NCI-H526 (cell line): Measurements from ENCODE around the gene PRSS33.
A peak's percentile ranks its signal among the peaks of the same experiment; 100 is the strongest.

Source experiments
- DNase-seq, 2 experiments: peaks; one replicate each; lab custom pipeline; 2025; lab: John Stamatoyannopoulos, UW

Gene PRSS33

DNA sequence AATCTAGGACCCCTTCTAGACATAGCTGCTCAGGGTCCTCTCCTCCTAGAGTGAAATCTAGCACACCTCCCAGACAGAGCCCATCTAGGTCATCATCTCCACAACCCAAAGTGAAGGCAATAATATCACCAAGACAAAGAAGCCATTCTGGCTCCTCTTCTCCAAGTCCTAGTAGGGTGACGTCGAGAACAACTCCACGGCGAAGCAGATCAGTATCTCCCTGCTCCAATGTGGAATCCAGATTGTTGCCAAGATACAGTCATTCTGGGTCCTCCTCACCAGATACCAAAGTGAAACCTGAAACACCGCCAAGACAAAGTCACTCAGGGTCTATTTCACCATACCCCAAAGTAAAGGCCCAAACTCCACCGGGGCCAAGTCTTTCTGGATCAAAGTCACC lies 24.2 kb downstream of the PRSS33 start:
- no peak for DNase-seq

DNA sequence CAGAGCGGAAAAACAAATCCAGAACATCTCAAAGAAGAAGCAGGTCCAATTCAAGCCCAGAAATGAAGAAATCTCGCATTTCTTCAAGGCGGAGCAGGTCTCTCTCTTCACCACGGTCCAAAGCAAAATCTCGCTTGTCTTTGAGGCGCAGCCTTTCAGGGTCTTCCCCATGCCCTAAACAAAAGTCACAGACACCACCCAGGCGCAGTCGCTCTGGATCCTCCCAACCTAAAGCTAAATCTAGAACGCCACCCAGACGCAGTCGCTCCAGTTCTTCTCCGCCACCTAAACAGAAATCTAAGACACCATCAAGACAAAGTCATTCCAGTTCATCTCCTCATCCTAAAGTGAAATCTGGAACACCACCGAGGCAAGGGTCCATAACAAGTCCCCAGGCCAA lies 24.6 kb downstream of the PRSS33 start:
- no peak for DNase-seq

DNA sequence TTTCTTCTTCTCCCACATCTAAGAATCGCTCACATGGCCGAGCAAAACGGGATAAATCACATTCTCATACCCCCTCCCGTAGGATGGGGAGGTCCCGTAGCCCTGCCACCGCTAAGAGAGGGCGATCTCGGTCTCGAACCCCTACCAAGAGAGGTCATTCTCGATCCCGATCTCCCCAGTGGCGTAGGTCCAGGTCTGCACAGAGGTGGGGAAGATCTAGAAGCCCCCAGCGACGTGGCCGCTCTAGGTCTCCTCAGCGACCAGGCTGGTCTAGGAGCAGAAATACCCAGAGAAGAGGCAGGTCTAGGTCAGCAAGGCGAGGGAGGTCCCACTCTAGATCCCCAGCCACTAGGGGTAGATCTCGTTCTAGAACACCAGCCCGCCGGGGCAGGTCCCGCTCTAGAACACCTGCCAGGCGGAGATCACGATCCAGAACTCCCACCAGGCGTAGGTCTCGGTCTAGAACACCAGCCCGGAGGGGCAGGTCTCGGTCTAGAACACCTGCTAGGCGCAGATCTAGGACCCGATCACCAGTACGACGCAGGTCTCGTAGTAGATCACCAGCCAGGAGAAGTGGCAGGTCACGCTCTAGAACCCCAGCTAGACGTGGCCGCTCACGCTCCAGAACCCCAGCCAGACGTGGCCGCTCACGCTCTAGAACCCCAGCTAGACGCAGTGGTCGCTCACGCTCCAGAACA lies 25.3 kb downstream of the PRSS33 start:
- no peak for DNase-seq

DNA sequence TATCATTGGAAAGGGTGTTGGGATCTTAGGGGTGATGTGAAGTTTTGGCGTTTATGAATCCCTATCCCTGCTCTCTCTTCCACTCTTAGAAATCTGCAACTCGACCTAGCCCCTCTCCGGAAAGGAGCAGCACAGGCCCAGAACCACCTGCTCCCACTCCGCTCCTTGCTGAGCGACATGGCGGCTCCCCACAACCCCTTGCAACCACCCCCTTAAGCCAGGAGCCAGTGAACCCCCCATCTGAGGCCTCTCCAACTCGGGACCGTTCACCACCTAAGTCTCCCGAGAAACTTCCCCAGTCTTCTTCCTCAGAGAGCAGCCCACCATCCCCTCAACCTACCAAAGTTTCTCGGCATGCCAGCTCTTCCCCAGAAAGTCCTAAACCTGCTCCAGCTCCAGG lies 25.9 kb downstream of the PRSS33 start:
- DNase-seq: no peak

DNA sequence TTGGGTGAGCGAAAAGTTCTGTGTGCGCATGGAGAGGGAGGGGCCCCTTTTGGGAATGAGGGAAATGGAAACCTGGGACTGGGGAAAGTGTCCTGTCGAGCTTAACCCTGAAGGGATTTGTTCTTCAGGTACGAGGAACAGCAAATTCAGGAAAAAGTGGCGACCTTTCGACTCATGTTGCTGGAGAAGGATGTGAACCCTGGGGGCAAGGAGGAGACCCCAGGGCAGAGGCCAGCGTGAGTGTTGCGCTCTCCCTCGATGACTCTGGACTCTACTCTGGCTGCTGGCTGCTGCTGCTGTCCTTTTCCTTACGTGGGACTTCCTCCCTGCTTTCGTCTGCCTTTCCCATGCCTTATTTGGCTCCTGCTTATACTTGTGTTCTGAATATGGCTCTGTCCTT lies 30.0 kb downstream of the PRSS33 start:
- no peak for DNase-seq

DNA sequence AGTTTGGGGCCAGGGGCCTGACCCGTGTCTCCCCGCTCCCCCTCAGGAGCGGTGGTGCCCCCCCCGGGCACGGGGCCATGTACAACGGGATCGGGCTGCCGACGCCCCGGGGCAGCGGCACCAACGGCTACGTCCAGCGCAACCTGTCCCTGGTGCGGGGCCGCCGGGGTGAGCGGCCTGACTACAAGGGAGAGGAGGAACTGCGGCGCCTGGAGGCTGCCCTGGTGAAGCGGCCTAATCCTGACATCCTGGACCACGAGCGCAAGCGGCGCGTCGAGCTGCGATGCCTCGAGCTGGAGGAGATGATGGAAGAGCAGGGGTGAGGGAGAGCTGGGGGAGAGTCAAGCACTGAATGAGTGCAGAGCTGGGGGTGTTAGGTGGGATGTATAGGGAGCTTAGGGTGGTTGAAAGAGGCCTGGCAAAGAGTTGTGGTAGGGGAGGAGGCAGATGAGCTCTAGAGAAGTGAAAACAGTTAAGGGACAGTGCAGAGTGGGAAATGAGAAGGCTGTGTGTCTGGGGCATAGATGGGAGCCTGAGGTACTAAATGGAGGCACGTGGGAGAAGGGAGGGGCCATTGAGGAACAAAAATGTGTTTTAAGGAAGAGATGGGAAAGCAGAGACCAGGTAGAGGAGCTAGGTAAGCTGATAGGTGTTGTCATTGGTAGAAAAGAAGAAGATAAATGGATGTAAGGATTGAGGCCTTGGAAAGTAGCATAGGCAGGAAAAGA lies 30.9 kb downstream of the PRSS33 start:
- DNase-seq: no peak

DNA sequence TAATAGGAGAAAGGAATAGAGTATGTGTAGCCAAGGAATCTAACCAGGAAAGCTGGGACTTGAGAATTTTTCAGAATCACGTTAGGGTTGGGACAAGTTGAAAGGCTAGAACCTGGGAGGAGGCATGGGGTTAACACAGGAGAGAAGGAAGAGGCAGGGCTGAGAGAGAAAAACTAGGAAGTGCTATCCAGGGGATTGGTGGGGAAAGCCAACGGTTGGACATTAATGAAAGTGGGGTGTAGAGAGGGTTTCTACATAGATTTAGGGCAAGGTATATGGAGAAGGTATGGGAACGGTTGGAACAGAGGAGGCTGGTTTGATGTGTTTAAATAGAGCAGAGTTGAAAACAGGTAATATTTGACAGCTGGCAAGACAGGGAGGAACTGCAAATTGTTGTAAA lies 32.2 kb downstream of the PRSS33 start:
- DNase-seq: no peak

DNA sequence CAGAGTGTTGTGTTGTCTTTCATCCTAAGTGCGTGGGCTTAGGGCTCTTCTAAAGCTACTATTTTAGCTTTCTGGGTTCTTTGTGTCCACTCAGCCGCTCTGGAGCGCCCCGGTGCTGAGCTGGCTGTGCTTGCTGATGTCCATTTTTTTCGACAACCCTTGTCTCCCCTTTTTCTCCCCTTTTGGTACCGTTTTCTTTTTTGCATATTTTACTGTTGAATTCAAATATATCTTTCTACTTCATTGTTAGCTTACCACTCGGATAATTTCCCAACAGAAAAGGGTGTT lies 33.7 kb downstream of the PRSS33 start:
- DNase-seq: no peak

DNA sequence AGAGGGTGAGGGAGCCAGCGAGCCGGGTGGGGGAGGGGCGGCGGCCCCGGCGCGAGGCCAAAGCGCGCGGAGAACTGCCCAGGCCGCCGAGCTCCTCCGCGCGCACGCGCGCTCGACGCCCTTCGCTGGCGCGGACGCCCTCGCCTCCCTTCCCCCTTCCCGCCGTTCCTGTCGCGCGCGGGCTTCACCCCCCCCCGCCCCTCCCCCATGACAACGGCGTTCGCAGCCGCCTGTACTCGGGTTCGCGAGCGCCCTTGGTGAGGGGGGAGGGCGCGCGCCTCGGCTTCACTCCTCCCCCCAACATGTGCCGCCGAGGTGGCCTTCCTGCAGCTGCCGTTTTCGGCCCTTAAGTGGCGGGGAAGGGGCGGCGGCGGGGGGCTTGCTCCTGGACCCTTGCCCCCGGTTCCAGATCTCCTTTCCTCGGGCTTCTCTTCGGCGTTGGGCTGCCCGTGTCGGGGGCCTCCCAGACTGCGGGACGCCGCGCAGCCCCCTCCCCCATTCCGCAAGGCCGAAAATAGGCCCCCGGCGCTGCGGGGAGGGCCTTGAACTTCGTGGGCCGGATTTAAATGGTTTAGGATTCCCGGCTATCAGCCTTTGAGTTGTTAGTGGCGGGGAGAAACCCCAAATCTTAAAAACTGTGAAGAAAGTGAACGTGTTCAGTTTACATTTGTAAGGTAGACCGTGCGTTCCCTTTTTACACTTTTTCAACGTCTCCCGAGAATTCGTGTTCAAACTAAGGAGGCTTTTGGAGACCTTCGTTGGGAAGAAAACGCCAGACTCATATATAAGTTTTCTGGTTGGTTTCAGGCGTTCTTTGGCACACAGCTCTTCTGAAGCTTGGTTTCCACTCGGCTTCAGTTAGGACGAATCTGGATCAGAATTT lies 34.3 kb downstream of the PRSS33 start:
- DNase-seq: peak in 1 of 2 experiments; percentile 87

DNA sequence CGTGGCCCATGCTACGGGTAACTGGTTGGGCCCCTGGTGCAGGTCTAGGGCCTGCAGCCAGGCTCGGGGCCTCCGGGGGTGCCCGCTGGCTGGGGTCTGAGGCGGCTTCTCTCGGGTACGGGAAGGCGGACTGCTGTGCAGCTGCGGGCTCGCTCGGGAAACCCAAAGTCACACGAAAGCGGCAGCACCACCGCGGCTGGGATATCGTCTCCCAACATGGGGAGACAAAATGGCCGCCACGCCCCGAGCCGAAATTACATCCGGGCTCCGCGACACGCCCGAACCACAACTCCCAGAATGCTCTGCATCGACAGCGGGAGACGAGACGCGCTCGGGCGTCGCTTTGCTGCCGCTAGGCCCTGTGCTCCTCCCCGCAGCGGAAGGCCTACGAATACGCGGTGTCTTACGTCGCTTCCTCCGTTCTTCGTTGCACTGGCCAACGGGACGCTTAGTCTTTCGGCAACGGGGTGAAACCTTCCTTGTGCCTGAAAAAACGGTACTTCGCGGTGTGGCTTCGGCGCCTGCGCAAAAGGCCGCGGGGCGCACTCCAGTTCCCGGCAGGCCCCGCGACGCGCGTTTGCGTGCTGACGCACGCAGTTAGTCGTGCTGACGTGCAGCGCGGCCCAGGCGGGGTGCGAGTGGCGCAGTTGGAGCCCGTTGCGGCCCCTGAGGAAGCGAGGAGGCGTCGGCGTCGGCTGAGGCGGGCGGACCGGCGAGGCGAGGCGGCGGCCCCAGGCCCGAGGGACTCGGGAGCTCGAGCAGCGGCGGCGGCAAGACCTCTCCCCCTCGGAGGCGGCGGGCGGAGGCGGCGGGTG lies 35.1 kb downstream of the PRSS33 start, which contains the start of gene SRRM2:
SRRM2 (plus strand) TSS at position 604 of the 815 bp plus-strand sequence. CDS start 3,727 bp downstream, outside the sequence.
- peak; percentile 83 to 94 for DNase-seq

DNA sequence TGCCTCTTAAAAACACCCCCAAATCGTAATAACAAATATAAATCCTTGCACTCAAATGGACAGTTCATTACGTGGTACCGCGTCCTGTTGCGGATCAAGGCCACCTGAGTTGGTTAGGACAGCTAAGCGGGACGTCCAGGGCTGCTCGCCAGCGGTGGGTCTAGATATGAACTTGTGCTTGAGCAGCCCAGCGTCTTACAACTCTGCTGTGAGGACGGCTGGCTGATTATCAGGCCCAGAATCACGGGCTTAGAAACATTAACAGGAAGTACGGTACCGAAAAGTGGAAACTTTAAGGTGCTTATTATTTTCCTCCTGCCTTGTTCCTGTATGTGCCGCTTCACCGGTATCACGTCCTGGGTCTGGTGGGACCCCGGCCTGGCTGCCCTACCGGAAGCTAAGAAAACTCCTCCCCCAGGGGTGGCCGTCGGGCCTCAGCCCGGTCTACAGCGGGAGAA lies 35.8 kb downstream of the PRSS33 start:
- DNase-seq: no peak

DNA sequence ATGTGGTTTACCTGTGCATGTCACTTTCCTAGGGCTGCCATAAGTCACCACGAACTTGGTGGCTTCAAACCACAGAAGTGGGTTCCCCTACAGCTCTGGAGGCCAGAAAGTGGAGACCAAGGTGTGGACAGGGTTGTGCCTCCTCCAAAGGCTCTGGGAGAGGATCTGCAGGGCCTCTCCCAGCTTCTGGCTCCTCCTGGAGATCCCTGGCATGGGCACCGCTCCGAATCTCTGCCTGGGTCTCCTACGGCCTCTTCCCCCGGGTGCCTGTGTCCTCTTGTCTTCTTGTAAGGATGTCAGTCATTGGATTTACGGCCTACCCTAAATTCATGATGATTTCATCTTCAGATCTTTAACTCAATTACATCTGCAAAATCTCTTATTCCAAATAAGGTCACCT lies 37.4 kb downstream of the PRSS33 start:
- no peak for DNase-seq

DNA sequence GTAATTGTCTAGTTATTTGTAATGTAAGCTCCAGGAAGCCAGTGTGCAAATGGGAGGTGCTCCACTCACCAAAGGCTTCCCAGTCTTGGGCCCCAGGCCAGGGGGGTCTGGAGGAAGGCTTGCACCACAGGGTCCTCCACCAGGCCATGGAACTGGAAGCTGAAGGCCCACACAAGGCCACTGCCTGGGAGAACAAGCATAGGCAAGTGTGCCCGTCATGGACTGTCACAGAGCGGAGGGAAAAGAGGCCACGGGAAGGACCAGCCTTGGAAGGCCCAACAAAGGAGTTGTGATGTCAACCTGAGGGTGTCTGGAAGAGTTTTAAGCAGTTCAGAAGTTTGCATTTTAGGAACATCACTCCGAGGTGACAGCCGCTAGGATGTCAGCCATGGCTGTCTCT lies 37.9 kb downstream of the PRSS33 start:
- DNase-seq: no peak

DNA sequence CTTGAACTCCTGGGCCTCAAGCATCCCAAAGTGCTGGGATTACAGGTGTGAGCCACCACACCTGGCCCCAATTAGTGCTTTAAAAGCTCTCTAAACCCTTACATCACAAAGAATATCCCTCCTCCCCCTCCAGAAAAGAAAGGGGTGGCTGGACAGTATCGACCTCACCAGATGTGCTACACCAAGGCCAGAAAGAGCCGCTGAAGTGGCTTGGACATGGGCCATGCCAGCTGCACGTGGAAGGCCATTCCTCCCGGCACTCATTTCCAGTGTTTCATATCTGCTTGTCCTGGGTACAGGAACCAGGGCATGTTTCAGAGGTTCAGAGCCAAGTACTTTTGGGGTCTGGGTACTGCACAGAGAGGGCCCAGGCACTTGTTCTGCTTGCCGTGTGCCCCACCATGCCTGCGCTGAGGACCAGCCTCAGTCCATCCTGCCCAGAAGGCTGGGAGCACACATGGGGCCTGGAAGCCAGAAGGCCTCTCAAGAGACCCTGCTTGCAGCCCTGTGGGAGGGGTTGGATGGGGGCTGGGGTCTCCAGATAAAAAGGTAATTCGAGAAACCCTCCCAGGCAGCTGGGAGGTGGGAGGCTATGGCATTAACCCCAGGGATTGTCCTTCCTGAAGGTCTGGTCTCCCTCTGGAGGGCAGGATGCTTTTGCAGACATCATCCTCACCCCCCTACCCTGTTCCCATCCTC lies 38.5 kb downstream of the PRSS33 start:
- no peak for DNase-seq

DNA sequence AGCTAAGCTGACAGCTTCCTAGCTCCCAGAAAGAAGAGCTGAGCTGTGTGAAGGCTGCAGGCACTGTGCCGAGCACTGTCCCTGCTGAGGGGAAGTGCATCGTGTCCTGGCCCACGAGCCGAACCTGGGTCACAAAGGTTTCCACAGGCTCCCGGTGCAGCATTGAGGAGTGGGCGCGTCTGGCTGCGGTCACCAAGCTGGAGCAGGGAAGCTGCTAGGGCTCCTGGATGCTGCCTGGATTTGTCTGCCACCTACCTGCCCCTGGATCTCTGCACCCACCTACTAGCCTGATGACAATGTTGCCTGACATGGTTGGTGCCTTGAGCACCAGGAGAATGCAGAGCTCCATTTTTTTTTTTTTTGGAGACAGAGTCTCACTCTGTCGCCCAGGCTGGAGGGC lies 41.4 kb downstream of the PRSS33 start:
- no peak for DNase-seq

DNA sequence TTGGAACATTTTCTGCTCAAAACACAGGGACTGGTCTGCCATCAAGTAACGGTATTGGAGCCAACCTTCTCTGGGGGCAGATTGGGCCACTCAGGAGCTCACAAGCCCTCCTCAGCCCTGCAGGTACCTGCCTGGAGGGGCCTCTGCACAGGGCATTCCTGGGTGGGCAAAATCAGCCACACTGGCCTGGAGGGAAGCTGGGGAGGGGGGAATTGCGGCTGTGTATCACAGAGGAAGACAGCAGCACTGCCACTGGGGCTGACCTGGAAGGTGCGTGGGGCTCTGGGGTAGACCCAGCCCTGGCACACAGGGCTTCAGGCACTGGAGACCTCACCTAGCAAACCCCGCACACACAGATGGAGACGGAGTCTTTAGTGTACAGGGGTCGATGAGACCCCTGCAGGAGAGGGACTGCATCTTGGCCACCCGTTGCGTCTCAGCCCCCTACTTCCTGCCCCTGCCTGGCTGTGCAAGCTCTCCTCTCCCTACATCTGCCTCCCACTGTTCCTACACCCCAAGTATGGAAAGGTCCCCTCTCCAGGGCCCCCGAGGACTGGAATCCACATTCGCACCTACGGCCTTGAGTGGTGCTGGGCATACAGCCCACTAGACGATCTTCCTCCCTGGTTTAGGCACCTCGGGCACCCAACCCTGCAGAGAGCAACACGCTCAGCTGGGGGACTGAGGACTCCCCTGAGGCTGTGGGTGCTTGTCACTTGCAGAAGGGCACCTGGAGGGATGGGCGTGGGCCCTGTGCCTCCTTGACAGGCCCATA lies 42.1 kb downstream of the PRSS33 start:
- no peak for DNase-seq

DNA sequence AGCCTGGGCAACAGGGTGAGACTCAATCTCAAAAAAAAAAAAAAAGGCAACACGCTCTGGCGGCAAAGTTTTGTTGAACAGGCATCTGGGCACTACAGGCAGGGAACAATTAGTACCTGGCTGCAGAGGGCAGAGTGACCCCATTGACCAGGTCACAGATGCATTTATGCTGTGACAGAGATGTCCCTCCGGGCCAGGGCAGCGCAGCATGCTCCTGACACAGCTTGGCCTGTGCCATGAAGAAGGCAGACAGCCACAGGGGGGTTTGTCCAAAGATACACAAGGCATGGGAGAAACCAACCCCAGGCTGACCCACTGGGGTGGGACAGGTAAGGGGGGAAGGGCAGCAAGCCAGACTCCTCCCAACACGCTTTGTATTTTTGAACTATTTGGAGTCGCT lies 42.6 kb downstream of the PRSS33 start:
- DNase-seq: no peak

DNA sequence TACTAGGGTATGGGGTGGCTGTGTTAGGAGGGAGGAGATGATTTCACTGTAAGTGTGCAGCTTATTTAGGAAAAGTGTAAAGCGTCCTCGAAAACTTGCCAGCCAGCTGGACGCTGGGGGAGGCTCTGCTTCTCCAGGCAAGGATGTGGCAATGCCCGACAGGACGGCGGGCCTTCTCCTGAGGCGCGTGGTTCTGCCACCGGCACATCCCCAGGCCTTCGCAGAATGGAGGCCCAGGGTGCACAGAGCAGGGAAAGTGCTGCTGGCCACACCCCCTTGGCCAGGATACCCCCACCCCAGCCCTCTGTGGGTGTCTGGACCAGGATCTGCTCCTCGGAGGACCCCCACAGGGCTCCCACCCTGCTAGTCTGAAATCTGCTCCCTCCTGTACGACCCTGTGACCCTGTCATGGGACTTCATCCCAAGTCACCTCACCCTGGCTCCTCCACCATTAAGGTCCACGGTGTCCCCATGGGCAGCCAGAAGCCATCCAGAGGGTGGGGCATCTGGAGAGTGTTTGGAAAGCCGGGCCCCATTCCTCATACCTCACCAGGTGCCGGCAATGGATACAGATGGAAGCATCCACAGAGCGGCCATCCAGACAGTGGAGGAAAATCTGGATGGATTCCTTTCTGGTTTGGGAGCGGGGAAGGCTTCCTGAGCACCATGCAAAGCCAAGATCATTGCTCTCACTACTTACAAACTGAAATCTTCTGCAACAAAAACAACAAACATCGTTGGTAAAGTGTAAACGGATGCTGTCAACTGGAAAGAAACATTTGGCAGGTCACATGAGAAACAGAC lies 44.2 kb downstream of the PRSS33 start:
- no peak for DNase-seq

DNA sequence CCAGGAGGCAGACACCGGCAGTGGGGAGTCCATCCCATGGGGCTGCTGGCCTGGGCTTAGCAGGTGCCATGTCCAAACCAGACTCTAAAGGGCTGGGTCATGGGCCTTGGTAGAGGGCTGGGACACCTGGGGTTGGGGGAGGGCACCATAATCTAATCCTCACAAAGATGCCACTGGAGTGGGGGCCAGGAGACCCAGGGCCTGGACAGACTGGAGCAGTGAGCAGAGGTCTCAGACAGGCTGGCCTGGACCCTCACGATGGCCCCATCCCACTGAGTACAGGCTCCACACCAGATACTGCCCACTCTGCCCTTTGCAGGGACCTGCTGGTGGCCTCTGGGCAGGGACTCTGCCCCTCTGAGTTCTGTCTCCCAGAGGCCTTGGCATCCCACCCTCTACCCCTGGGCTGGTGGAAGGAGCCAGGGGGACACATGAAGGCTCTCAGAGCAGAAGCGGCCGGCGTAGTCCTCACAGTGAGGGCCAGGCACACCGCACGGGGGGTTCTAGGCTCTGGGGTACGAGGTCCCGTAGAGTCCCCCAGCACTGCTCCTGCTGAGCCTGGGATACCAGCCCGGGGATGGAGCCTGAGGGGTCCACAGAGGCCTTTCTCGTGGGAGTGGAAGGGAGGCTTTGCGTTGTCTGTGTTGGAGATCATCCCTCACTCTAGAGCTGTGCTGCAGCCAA lies 44.9 kb downstream of the PRSS33 start:
- DNase-seq: no peak
